ENCODE measurements around the gene MMP24. TPM values are rescaled to one million over a fixed set of nuclear protein-coding genes. Genes with fewer than 3 reads are reported as not detected.
"Not testable (repeated sequence)": the region's sequence is repeated elsewhere in the genome, so short reads cannot be mapped to it uniquely, and the experiment has no call there.

Gene MMP24
- total RNA-seq, 1 experiment from 2014 or later, result 0.71 TPM

DNA sequence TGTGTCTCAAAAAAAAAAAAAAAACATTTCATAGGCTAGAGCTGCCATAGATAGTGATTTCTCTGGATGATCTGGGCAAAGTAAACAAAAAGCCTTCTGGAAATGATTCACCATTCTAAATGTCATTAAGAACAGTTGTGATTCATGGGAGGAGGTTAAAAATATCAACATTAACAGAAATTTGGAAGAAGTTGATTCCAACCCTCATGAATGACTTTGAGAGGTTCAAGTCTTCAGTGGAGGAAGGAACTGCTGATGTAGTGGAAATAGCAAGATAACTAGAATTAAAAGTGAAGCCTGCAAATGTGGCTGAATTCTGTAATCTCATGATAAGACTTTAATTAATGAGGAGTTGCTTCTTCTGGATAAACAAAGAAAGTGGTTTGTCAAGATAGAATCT, 26.8 kb upstream of the MMP24 start:
- H3K9me3 ChIP-seq (replicated peaks), result peaks cover 22% of the 10 kb centered on the region
- H3K4me1 ChIP-seq (replicated peaks), result peaks cover 16% of the 10 kb centered on the region
- H3K27me3 ChIP-seq (replicated peaks), result no peaks in the 10 kb centered on the region
- H3K36me3 ChIP-seq, result no peaks in the 10 kb centered on the region
- H3K27ac ChIP-seq, result 0 out of 2 replicates have a peak overlapping the region, but pooled peaks have one; percentile 18
- no peak overlapping the region for H3K4me3 ChIP-seq
- peak in 1 of 2 experiments; percentile 52 for DNase-seq (ENCODE audit: low read depth in 1 of 2, low spot score in 2 of 2)

GRCh38 chr20:35200267-35200666, 26.2 kb upstream of the MMP24 start:
- H3K36me3 ChIP-seq, result no peaks in the 10 kb centered on the region
- peaks cover 22% of the 10 kb centered on the region for H3K9me3 ChIP-seq (replicated peaks)
- no peak overlapping the region for H3K4me3 ChIP-seq
- peak in 1 of 2 experiments; percentile 58 for DNase-seq (ENCODE audit: low read depth in 1 of 2, low spot score in 2 of 2)
- H3K27ac ChIP-seq, result 0 out of 2 replicates have a peak overlapping the region, but pooled peaks have one; percentile 18
- H3K27me3 ChIP-seq (replicated peaks), result no peaks in the 10 kb centered on the region
- H3K4me1 ChIP-seq (replicated peaks), result peaks cover 16% of the 10 kb centered on the region

GRCh38 chr20:35201467-35201866, 25.0 kb upstream of the MMP24 start:
- DNase-seq (ENCODE audit: low read depth in 1 of 2, low spot score in 2 of 2); H3K27ac ChIP-seq; H3K36me3 ChIP-seq; H3K4me3 ChIP-seq; H3K27me3 ChIP-seq (replicated peaks): not testable (repeated sequence)
- H3K9me3 ChIP-seq (replicated peaks), result peaks cover 19% of the 10 kb centered on the region
- H3K4me1 ChIP-seq (replicated peaks), result peaks cover 16% of the 10 kb centered on the region

DNA sequence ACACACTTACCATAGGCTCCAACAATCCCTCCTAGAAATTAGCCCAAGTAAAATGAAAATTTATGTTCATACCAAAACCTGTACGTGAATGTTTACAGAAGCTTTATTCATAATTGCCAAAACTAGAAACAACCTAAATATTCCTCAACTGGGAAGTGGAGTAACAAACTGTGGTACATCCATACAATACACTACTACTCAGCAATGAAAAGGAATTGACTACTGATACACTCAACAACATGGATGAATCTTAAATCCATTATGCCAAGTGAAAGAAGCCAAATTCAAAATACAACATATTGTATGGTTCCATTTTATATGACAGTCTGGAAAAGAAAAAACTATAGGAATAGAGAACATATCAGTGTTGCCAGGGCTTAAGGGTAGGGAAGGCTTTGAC, 19.7 kb upstream of the MMP24 start:
- no peak overlapping the region for H3K27ac ChIP-seq
- no peak overlapping the region for H3K4me3 ChIP-seq
- no peaks in the 10 kb centered on the region for H3K27me3 ChIP-seq (replicated peaks)
- H3K36me3 ChIP-seq, result no peaks in the 10 kb centered on the region
- H3K4me1 ChIP-seq (replicated peaks), result peaks cover 11% of the 10 kb centered on the region
- H3K9me3 ChIP-seq (replicated peaks), result no peaks in the 10 kb centered on the region
- no peak for DNase-seq (ENCODE audit: low read depth in 1 of 2, low spot score in 2 of 2)

DNA sequence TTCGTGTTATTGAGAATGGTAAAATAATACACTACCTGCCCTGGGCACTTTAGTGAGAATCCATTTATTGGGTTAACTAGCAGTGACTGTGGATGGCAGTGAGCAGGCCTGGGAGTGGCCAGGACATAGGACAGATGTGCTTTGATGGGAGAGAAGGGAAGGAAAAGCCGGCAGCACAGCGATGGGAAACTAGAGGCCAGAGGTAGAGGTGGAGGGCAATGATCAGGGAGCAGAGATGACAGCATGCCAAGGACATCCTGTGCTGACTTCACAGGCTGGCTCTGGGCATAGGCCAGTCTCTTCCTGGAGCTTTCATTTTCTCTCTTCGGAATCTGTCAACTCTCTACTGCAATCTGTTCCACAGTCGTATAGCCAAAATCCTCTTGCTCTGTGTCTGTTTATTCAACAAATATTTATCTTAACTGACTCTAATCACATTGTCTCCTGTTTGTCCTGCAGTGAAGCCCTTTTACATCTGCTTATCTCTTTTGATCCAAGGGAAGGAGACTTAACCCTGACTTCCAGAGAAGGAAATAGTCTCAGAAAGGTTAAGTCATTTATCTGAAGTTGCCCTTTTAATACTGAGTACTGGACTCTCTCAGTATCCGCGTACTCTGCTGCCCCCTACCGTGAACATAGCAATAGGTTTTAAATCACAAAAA, 18.4 kb upstream of the MMP24 start:
- H3K27ac ChIP-seq, result no peak overlapping the region
- H3K4me1 ChIP-seq (replicated peaks), result peaks cover 11% of the 10 kb centered on the region
- no peaks in the 10 kb centered on the region for H3K36me3 ChIP-seq
- no peaks in the 10 kb centered on the region for H3K9me3 ChIP-seq (replicated peaks)
- H3K4me3 ChIP-seq, result peak overlapping the region; percentile 10; the same call in 1 of the 2 replicates
- DNase-seq (ENCODE audit: low read depth in 1 of 2, low spot score in 2 of 2), result peak; percentile 74 to 76
- H3K27me3 ChIP-seq (replicated peaks), result no peaks in the 10 kb centered on the region

DNA sequence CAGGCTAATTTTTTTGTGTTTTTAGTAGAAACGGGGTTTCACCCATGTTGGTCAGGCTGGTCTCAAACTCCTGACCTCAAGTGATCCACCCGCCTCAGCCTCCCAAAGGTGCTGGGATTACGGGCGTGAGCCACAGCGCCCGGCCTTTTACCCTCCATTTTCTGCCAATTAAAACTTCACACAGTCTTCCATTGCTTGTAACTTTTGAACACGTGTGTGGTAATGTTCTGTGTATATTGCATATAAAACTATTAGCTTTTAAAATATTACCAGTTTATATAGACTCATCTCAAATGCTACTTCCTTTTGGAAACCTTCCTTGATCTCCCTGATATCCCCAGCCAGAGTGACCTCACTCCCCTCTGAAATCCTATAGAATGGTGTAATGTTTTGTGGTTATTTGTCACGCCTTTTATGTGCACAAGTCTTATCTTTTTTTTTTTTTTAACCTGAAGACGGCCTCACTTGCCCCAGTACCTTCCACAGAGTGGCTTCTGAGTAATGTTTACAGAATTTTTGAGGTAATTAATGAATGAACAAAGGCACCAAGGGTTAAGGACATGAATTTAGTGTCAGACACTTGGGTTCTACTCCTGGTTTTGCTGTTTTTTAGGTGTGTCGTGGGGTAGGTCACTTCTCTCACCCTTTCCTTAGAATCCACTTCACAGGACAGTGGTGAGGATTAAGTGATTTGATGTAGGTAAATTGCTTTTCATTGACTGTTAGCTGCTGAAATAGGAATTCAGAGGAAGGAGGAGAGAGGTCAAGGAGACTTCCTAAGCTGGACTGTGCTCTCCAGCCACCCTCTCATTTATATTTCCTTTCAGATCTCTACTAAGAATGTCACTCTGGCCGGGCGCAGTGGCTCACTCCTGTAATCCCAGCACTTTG, 11.2 kb upstream of the MMP24 start:
- no peaks in the 10 kb centered on the region for H3K36me3 ChIP-seq
- H3K27me3 ChIP-seq (replicated peaks), result no peaks in the 10 kb centered on the region
- H3K4me3 ChIP-seq, result no peak overlapping the region
- peaks cover 4% of the 10 kb centered on the region; the same call in 1 of the 2 replicates for H3K4me1 ChIP-seq (replicated peaks)
- H3K9me3 ChIP-seq (replicated peaks), result no peaks in the 10 kb centered on the region
- DNase-seq (ENCODE audit: low read depth in 1 of 2, low spot score in 2 of 2), result peak in 1 of 2 experiments; percentile 23
- no peak overlapping the region for H3K27ac ChIP-seq

GRCh38 chr20:35216541-35216940, 9.9 kb upstream of the MMP24 start:
- no peaks in the 10 kb centered on the region for H3K9me3 ChIP-seq (replicated peaks)
- H3K27ac ChIP-seq, result no peak overlapping the region
- no peaks in the 10 kb centered on the region for H3K27me3 ChIP-seq (replicated peaks)
- H3K4me1 ChIP-seq (replicated peaks), result peaks cover 4% of the 10 kb centered on the region; the same call in 1 of the 2 replicates
- no peaks in the 10 kb centered on the region for H3K36me3 ChIP-seq
- H3K4me3 ChIP-seq, result no peak overlapping the region
- DNase-seq (ENCODE audit: low read depth in 1 of 2, low spot score in 2 of 2), result no peak

DNA sequence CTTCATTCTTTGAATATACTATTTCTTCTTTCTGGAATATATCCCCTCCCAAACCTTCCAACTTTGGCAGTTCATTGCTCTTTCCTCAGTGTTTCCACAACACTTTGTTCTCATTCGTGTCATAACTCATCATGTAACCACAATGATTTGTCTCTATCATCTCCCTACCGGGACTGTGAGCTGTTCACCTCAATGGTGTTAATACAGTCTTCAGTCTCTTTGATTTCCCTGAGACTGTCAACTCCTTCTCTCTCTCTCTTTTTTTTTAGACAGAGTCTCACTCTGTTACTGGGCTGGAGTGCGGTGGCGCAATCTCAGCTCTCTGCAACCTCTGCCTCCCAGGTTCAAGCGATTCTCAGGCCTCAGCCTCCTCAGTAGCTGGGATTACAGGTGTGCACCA, 2.5 kb upstream of the MMP24 start:
- H3K4me3 ChIP-seq, result no peak overlapping the region
- H3K27me3 ChIP-seq (replicated peaks), result peaks cover 29% of the 10 kb centered on the region
- H3K9me3 ChIP-seq (replicated peaks), result no peaks in the 10 kb centered on the region
- no peak overlapping the region for H3K27ac ChIP-seq
- DNase-seq (ENCODE audit: low read depth in 1 of 2, low spot score in 2 of 2), result no peak
- H3K4me1 ChIP-seq (replicated peaks), result peaks cover 5% of the 10 kb centered on the region
- H3K36me3 ChIP-seq, result no peaks in the 10 kb centered on the region

- DNase-seq (ENCODE audit: low read depth in 1 of 2, low spot score in 2 of 2), result no peak
- H3K9me3 ChIP-seq (replicated peaks), result no peaks in the 10 kb centered on the region
Measured at GRCh38 chr20:35224536-35224935, 2.0 kb upstream of the MMP24 start.

DNA sequence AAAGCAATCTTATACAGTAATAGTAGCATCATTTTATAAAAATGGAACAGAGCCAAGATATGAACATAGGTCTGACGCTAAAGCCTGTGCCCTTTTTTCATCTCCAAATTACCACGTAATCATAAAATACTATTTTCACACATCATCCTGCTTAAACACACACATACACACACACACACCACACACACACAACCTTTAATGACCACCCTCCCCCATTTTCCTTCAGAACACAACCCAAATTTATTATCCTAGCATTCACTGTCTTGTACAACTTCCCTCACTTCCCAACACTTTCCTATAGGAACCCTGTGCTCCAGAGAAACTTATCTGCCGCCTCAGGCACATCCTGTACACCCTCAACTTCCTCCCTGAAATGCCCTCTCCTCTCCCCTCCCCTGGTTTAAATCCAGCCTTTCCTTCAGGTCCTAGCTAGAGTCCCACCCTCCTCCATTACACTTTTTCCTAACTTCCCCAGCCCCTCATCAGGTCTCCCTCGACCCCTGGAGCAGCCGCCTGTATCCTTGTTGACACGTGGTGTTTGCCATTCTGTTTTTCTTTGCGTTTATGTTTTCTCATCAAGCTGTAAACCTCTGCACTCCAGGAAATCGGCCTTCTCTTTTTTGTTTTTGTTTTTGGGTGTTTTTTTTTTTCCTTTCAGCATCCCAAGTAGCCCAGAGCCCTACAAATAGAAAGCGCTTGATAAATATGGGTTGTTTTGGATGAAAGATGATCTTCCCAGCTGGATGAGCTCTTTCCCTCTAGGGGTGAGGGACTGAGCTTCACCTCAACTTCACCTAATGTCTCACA, 968 bp upstream of the MMP24 start:
- Histone ChIP-seq H3K4me3 (no peak overlapping the region), H3K27ac (no peak overlapping the region), H3K27me3 (replicated peaks) (peaks cover 29% of the 10 kb centered on the region), H3K9me3 (replicated peaks) (no peaks in the 10 kb centered on the region), H3K4me1 (replicated peaks) (peaks cover 5% of the 10 kb centered on the region), H3K36me3 (no peaks in the 10 kb centered on the region)
- no peak for DNase-seq (ENCODE audit: low read depth in 1 of 2, low spot score in 2 of 2)

More at GRCh38 chr20:35224536-35224935, 2.0 kb upstream of the MMP24 start:
- no peaks in the 10 kb centered on the region for H3K36me3 ChIP-seq
- peaks cover 5% of the 10 kb centered on the region for H3K4me1 ChIP-seq (replicated peaks)
- peaks cover 29% of the 10 kb centered on the region for H3K27me3 ChIP-seq (replicated peaks)
- H3K4me3 ChIP-seq, result no peak overlapping the region
- H3K27ac ChIP-seq, result no peak overlapping the region

GRCh38 chr20:35226884-35227681, 593 bp downstream of the MMP24 start:
- H3K4me3 ChIP-seq, result peak overlapping the region; percentile 6; the same call in 1 of the 2 replicates
- no peaks in the 10 kb centered on the region for H3K9me3 ChIP-seq (replicated peaks)
- DNase-seq (ENCODE audit: low read depth in 1 of 2, low spot score in 2 of 2), result peak; percentile 7 to 54
- H3K27ac ChIP-seq, result no peak overlapping the region
- H3K4me1 ChIP-seq (replicated peaks), result peaks cover 5% of the 10 kb centered on the region
- no peaks in the 10 kb centered on the region for H3K36me3 ChIP-seq
- H3K27me3 ChIP-seq (replicated peaks), result peaks cover 29% of the 10 kb centered on the region

DNA sequence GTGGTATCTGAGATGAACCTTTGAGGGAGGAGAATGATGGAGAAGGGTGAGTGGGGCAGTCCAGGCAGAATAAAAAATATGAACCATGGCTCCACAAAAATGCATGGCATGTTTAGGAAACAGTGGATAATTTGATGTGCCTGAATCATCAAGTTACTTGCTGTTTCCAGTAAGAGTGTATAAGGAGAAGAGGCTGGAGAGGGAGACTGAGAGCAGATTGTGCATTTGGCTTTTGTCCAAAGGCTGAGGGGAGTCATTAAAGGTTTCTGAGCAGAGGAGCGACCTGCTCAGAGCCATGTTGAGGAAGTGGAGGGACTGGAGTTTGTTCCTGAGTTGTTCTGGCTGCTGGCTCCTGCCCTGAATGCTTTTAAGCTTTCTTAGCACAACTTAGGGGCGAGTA, 6.1 kb downstream of the MMP24 start:
- no peak overlapping the region for H3K27ac ChIP-seq
- no peak overlapping the region for H3K4me3 ChIP-seq
- no peaks in the 10 kb centered on the region for H3K36me3 ChIP-seq
- H3K9me3 ChIP-seq (replicated peaks), result no peaks in the 10 kb centered on the region; the same call in 1 of the 2 replicates
- H3K4me1 ChIP-seq (replicated peaks), result peaks cover 4% of the 10 kb centered on the region; the same call in 1 of the 2 replicates
- peak in 1 of 2 experiments; percentile 25 for DNase-seq (ENCODE audit: low read depth in 1 of 2, low spot score in 2 of 2)
- peaks cover 5% of the 10 kb centered on the region for H3K27me3 ChIP-seq (replicated peaks)

GRCh38 chr20:35235881-35236280, 9.4 kb downstream of the MMP24 start:
- Histone ChIP-seq H3K36me3 (no peaks in the 10 kb centered on the region), H3K4me1 (replicated peaks) (peaks cover 4% of the 10 kb centered on the region; the same call in 1 of the 2 replicates), H3K27me3 (replicated peaks) (no peaks in the 10 kb centered on the region), H3K27ac (no peak overlapping the region), H3K4me3 (no peak overlapping the region), H3K9me3 (replicated peaks) (no peaks in the 10 kb centered on the region; the same call in 1 of the 2 replicates)
- DNase-seq (ENCODE audit: low read depth in 1 of 2, low spot score in 2 of 2), result no peak
